ENCODE results near the gene GPAT3.

DNA sequence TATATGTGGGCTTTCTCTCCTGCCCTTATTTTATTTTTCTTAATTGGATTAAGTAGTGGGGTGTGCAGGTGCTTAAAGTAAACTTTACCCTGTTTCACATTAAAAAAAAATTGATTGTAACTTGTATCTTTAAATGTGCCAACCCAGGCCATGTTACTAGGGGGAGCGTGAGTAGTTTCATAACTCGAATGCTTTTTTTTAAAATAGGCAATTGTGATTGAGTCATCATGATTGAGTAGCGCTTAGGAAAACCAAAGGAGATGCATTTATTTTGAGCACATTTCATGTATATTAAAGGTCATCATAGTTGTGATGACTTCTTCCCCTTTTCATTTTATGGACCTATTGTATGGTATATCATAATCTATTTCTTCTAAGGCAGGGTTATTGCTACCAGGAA is 32.2 kb downstream of the GPAT3 start:
- TF ChIP-seq, protein P1, sequence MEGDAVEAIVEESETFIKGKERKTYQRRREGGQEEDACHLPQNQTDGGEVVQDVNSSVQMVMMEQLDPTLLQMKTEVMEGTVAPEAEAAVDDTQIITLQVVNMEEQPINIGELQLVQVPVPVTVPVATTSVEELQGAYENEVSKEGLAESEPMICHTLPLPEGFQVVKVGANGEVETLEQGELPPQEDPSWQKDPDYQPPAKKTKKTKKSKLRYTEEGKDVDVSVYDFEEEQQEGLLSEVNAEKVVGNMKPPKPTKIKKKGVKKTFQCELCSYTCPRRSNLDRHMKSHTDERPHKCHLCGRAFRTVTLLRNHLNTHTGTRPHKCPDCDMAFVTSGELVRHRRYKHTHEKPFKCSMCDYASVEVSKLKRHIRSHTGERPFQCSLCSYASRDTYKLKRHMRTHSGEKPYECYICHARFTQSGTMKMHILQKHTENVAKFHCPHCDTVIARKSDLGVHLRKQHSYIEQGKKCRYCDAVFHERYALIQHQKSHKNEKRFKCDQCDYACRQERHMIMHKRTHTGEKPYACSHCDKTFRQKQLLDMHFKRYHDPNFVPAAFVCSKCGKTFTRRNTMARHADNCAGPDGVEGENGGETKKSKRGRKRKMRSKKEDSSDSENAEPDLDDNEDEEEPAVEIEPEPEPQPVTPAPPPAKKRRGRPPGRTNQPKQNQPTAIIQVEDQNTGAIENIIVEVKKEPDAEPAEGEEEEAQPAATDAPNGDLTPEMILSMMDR (IDR thresholded peaks at IDR 0.05): no peak
- no peak for TF ChIP-seq POLR2A (IDR thresholded peaks at IDR 0.05)
